K562 (cell line): ENCODE measurements around the gene MYOM3. TPM values are rescaled to one million over a fixed set of nuclear protein-coding genes. Genes with fewer than 3 reads are reported as not detected.

Source experiments
- ATAC-seq: fragments of 200-7000 bp; cut with Tn5 transposase; 3 replicates; pipeline ENCODE4 v1.9.1; 2020; ENCODE audit warnings: moderate library complexity
- BruUV-seq: library from RNA; stranded (reverse); fragments of 400-500 nt; replicated peaks from 2 replicates; lab custom pipeline; 2021; lab: Mats Ljungman, UMichigan
- CTCF ChIA-PET: fragments of 300-600 bp; formaldehyde crosslinking; extraction: SDS; loops from one replicate; lab custom pipeline; 2021; ENCODE audit warnings: low intra/inter-chr PET ratio; lab: Yijun Ruan, JAX
- POLR2A ChIA-PET: fragments of 300-600, 350-650 bp; sonication (Branson Sonifier 250); formaldehyde crosslinking; extraction: SDS; loops from one replicate; lab custom pipeline; 2021; ENCODE audit warnings: antibody characterized with exemption, inconsistent platforms; lab: Yijun Ruan, JAX
- DNase-seq, 4 experiments: peaks; one replicate each; pipeline versions ENCODE4 v3.0.0 to v3.0.0-alpha.2; 2011 to 2018; ENCODE audit warnings: low spot score in 3 of 4, mixed read lengths in 3 of 4; ENCODE audit errors: extremely low read depth in 1 of 4
- FAIRE-seq: peaks from 2 replicates; lab custom pipeline; 2011; peaks lifted over from hg19 to GRCh38; lab: Jason Lieb, UNC
- H2AFZ ChIP-seq: 2 replicates; pipeline ENCODE4 v1.6.0; 2011; ENCODE audit warnings: low read depth, low read length, control low read depth, inconsistent platforms
- H3K27ac ChIP-seq: fragments of 200-600 bp; 3 replicates; pipeline ENCODE4 v1.8.0; 2011; ENCODE audit warnings: low read depth, mild to moderate bottlenecking, control low read depth, inconsistent platforms, low read length, moderate library complexity, mixed read lengths; ENCODE audit errors: extremely low read depth
- H3K27me3 ChIP-seq, 2 experiments: fragments of 300-600 bp in 1 of 2; 2 replicates in 1 of 2; 3 replicates in 1 of 2; pipeline versions ENCODE4 v1.6.0 to v1.8.0; 2011; ENCODE audit warnings: inconsistent platforms in 2 of 2, low read length in 2 of 2, mild to moderate bottlenecking in 1 of 2, mixed read lengths in 1 of 2, moderate library complexity in 1 of 2; ENCODE audit not compliant: control insufficient read depth in 2 of 2, insufficient read depth in 2 of 2
- H3K36me3 ChIP-seq: fragments of 300-600 bp; 3 replicates; pipeline ENCODE4 v1.8.0; 2011; ENCODE audit warnings: mild to moderate bottlenecking, low read length, inconsistent platforms; ENCODE audit not compliant: control insufficient read depth, insufficient read depth
- H3K4me1 ChIP-seq, 2 experiments: fragments of 200-600 bp in 1 of 2; replicated peaks in 1 of 2; 2 replicates in 1 of 2; 3 replicates in 1 of 2; pipeline versions ENCODE4 v1.5.1 to v1.8.0; 2011; ENCODE audit warnings: inconsistent platforms in 2 of 2, low read length in 2 of 2, mild to moderate bottlenecking in 1 of 2, mixed read lengths in 1 of 2, moderate library complexity in 1 of 2; ENCODE audit not compliant: control insufficient read depth in 2 of 2, insufficient read depth in 2 of 2
- H3K4me2 ChIP-seq: 2 replicates; pipeline ENCODE4 v1.6.1; 2011; ENCODE audit warnings: low read length, control low read depth, inconsistent platforms, mixed read lengths; ENCODE audit not compliant: insufficient read depth
- H3K4me3 ChIP-seq: fragments of 200-600 bp; sonication (generic), shearing (Covaris generic); 2 replicates; pipeline ENCODE4 v1.5.1; 2016; ENCODE audit warnings: control low read depth, inconsistent platforms
- H3K79me2 ChIP-seq: fragments of 200-600 bp; 3 replicates; pipeline ENCODE4 v1.8.0; 2011; ENCODE audit warnings: low read length, inconsistent platforms; ENCODE audit not compliant: control insufficient read depth, insufficient read depth
- H3K9ac ChIP-seq, 2 experiments: 2 replicates each; pipeline versions ENCODE4 v1.6.0 to v1.6.1; 2011; ENCODE audit warnings: low read depth in 2 of 2, low read length in 2 of 2, control low read depth in 1 of 2, inconsistent platforms in 1 of 2, mild to moderate bottlenecking in 1 of 2, mixed read lengths in 1 of 2; ENCODE audit not compliant: insufficient read depth in 1 of 2
- H3K9me1 ChIP-seq: one replicate; pipeline ENCODE4 v1.6.0; 2011; ENCODE audit warnings: inconsistent platforms, mild to moderate bottlenecking, low read length, moderate library complexity; ENCODE audit not compliant: control insufficient read depth, insufficient read depth
- H3K9me3 ChIP-seq: replicated peaks from 2 replicates; pipeline ENCODE4 v1.5.1; 2011; ENCODE audit warnings: low read depth, low read length, inconsistent platforms; ENCODE audit not compliant: control insufficient read depth, insufficient read depth
- H4K20me1 ChIP-seq: replicated peaks from 2 replicates; pipeline ENCODE4 v1.6.1; 2011; ENCODE audit warnings: low read length, inconsistent platforms, mixed read lengths; ENCODE audit not compliant: control insufficient read depth, insufficient read depth
- ELF4 ChIP-seq: fragments of 450-650 bp; formaldehyde crosslinking; IDR thresholded peaks from 2 replicates; pipeline ENCODE4 v1.4.0; 2022; ENCODE audit warnings: missing genetic modification characterization
- ETV1 ChIP-seq: fragments of 450-650 bp; conservative IDR thresholded peaks from 2 replicates; pipeline ENCODE4 v1.6.1; 2016; ENCODE audit warnings: missing genetic modification characterization, control low read depth, low read depth, missing compliant biosample characterization
- KLF1 ChIP-seq: fragments of 450-650 bp; IDR thresholded peaks from 2 replicates; pipeline ENCODE4 v1.6.1; 2016; ENCODE audit warnings: missing genetic modification characterization, missing compliant biosample characterization
- LARP7 ChIP-seq: fragments of 450-650 bp; IDR thresholded peaks from 2 replicates; pipeline ENCODE4 v1.6.1; 2016
- NRF1 ChIP-seq, 2 experiments: fragments of 450-650 bp; IDR thresholded peaks in 1 of 2; conservative IDR thresholded peaks in 1 of 2; 2 replicates each; pipeline ENCODE4 v1.6.1; 2014; ENCODE audit warnings: mild to moderate bottlenecking in 2 of 2
- SMC3 ChIP-seq: conservative IDR thresholded peaks from 2 replicates; pipeline ENCODE4 v1.6.1; 2011; ENCODE audit warnings: low read depth, low read length, improper control_type of control experiment; ENCODE audit not compliant: insufficient read depth
- U2AF1 ChIP-seq: fragments of 200-400 bp; formaldehyde crosslinking; optimal IDR thresholded peaks from 2 replicates; pipeline ENCODE3; 2017; ENCODE audit warnings: mild to moderate bottlenecking, low read depth, low read length, moderate library complexity
- ZC3H4 ChIP-seq: sonication (generic); formaldehyde crosslinking; IDR thresholded peaks from 2 replicates; pipeline ENCODE4 v1.9.0; 2021; ENCODE audit warnings: missing genetic modification reagents, borderline replicate concordance
- ZKSCAN1 ChIP-seq: fragments of 150-350 bp; IDR thresholded peaks from 2 replicates; pipeline ENCODE4 v1.6.1; 2016; ENCODE audit warnings: low read depth, low read length
- ZNF165 ChIP-seq: fragments of 250-450 bp; sonication (Bioruptor Pico); IDR thresholded peaks from 2 replicates; pipeline ENCODE4 v1.4.0; 2020; ENCODE audit warnings: borderline replicate concordance
- ZNF224 ChIP-seq: sonication (generic); formaldehyde crosslinking; IDR thresholded peaks from 2 replicates; pipeline ENCODE4 v1.8.0; 2022; ENCODE audit warnings: mild to moderate bottlenecking, missing genetic modification reagents
- WGBS: fragments of 100-300 bp; shearing (Covaris generic); methylation state at CpG from one replicate; pipeline ENCODE4 v1.1.6; 2016; ENCODE audit warnings: low coverage, mixed read lengths; ENCODE audit not compliant: insufficient coverage; ENCODE audit errors: missing lambda C conversion rate; 5-methylcytosine and 5-hydroxymethylcytosine counted together
- in situ Hi-C: fragments of 300-500 bp; cut with MboI; formaldehyde crosslinking; loops from 4 replicates; pipeline ENCODE4 v1.15.0; 2018; ENCODE audit warnings: inconsistent platforms, mixed read lengths
- intact Hi-C: fragments of 100-400 bp; cut with micrococcal nuclease; formaldehyde crosslinking; loops from 2 replicates; pipeline ENCODE4 v1.14.2; 2022
- polyA plus RNA-seq, 8 experiments: library from polyadenylated mRNA; depleted of rRNA in 4 of 8; stranded (reverse) in 5 of 8; unstranded in 3 of 8; fragments of >200 nt; fragmentation: Nextera tagmentation in 2 of 8; fragmentation: Illumina TruSeq in 1 of 8; extraction: Ambion mirVana in 2 of 8; extraction: Trizol in 1 of 8; gene quantifications; 2 replicates each; pipeline versions ENCODE4 v1.2.1 to v1.2.3, GENCODE V29; 2011 to 2014; ENCODE audit warnings: inconsistent platforms in 1 of 8, missing spikeins in 1 of 8
- total RNA-seq, 7 experiments: library from RNA; depleted of rRNA in 6 of 7; stranded (reverse); fragments of >200 nt in 6 of 7; fragmentation: Illumina TruSeq in 2 of 7; extraction: Trizol in 2 of 7; gene quantifications; 2 replicates each; pipeline versions ENCODE4 v1.2.1 to v1.2.3, GENCODE V29; 2011 to 2021; ENCODE audit warnings: low replicate concordance in 1 of 7
- TF ChIP-seq, protein P1 (sequence below), 3 experiments: fragments of 200-800 bp in 1 of 3; sonication (Bioruptor generic) in 1 of 3; sonication (generic) in 1 of 3; formaldehyde crosslinking in 1 of 3; IDR thresholded peaks; 2 replicates each; pipeline versions ENCODE4 v1.6.1 to v1.8.0; 2016 to 2022; ENCODE audit warnings: mild to moderate bottlenecking in 2 of 3, missing compliant biosample characterization in 2 of 3, missing genetic modification characterization in 2 of 3, missing genetic modification reagents in 1 of 3
- TF ChIP-seq, protein P2 (sequence below): fragments of 250-450 bp; sonication (Bioruptor Pico); IDR thresholded peaks from 2 replicates; pipeline ENCODE4 v1.4.0; 2020; ENCODE audit warnings: mild to moderate bottlenecking, moderate library complexity
- TF ChIP-seq, protein P3 (sequence below): fragments of 250-450 bp; sonication (Bioruptor Pico); IDR thresholded peaks from 2 replicates; pipeline ENCODE4 v1.8.0; 2022; ENCODE audit warnings: inconsistent platforms, mild to moderate bottlenecking, moderate library complexity, borderline replicate concordance

MYOM3 gene
- total and polyA plus RNA-seq, 9 of the 15 experiments (the other 6 are each of a cell fraction or from before 2014, with no cell fraction given), result 0.01 TPM; not detected in 8

DNA sequence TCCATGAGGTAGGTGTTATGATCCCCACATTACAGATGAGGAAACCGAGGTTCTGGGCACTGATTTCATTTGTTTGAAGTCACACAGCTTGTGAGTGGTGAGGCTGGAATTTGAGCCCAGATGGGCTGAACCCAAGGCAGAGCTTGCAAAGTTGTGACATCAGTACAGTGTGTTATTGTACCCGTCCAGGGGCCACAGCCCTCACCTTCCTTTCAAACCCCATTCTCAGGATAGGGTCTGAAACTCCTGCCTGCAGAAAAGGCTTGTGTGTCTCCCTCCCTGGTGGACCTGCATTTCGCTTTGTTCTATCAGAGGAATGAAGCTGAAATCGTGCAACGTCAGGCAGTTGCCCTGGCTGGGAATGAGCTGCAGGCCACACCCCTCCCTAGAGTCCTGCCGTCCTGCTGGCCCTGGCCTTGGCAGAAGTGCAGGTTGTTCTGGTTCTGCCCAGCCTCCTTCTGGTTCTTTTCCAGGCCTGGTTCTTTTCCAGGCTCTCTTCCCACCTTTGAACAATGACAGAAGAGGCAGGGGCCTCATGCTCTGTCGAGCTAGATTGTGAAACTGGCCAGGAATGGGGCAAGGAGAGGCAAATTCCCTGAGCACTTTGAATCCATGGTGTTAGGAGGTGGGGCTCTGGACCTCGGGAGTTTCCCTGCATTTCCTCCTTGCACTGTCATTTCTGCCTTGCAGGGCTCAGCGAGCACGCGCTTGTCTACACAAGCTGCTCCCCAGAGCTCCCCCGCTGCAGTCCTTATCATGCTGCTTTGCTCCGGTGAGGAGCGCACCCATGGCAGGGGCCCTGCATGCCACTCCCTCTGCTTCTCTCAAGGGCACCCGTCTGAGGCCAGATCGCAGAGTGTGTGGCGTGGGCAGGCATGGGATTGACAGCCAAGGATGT is 8.2 kb upstream of the MYOM3 start:
- Histone ChIP-seq H3K4me1 (no peaks in the 10 kb centered on the region; a peak in 1 of 5 replicates), H3K4me3 (no peak overlapping the region), H2AFZ (no peak overlapping the region), H3K79me2 (no peaks in the 10 kb centered on the region), H3K36me3 (no peaks in the 10 kb centered on the region), H3K9me1 (no peaks in the 10 kb centered on the region), H3K4me2 (no peak overlapping the region), H4K20me1 (peaks cover 12% of the 10 kb centered on the region), H3K9ac (peak overlapping the region in 1 of 2 experiments; percentile 29; a peak in 1 of 4 replicates), H3K27ac (no peak overlapping the region), H3K9me3 (no peaks in the 10 kb centered on the region), H3K27me3 (peaks cover 20 to 78% of the 10 kb centered on the region in 2 experiments)
- intact Hi-C loops (no loop called here), in situ Hi-C loops (no loop called here)
- ATAC-seq (peak; percentile 34; the same call in 1 of the 3 replicates), DNase-seq (no peak), FAIRE-seq (no peak)
- ChIA-PET CTCF (no interaction called here), POLR2A (interaction anchor here (0.6 to 1.5 kb wide), 6 partner anchors 9 to 625 kb away, joined by 3 to 4 read pairs (median 3); partner anchors contain the start of genes CLIC4 and MYOM3)
- under 1% methylated on average over 17 of the region's 17 CpGs for WGBS
- BruUV-seq, result no TSS peak
- TF ChIP-seq U2AF1 (no peak), ZNF224 (CRISPR knock-in tag) (no peak), SMC3 (no peak), NRF1 (conservative IDR thresholded peaks at IDR 0.05 in 1 of 2, IDR thresholded peaks at IDR 0.05 in 1 of 2) (peak; percentile 21 to 45; a peak in 2 of 4 replicates), KLF1 (tag) (no peak), ZKSCAN1 (no peak), ETV1 (tag) (peak; percentile 65), ZNF165 (CRISPR knock-in tag) (no peak), ELF4 (CRISPR knock-in tag) (no peak), ZC3H4 (CRISPR knock-in tag) (no peak), LARP7 (no peak)
- TF ChIP-seq, protein P1, sequence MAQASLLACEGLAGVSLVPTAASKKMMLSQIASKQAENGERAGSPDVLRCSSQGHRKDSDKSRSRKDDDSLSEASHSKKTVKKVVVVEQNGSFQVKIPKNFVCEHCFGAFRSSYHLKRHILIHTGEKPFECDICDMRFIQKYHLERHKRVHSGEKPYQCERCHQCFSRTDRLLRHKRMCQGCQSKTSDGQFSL (CRISPR knock-in tag; IDR thresholded peaks at IDR 0.05), result 0 out of 2 replicates have a peak, but pooled peaks have one; percentile 22
- TF ChIP-seq, protein P1 (tag; IDR thresholded peaks at IDR 0.05), result no peak
- TF ChIP-seq, protein P2, sequence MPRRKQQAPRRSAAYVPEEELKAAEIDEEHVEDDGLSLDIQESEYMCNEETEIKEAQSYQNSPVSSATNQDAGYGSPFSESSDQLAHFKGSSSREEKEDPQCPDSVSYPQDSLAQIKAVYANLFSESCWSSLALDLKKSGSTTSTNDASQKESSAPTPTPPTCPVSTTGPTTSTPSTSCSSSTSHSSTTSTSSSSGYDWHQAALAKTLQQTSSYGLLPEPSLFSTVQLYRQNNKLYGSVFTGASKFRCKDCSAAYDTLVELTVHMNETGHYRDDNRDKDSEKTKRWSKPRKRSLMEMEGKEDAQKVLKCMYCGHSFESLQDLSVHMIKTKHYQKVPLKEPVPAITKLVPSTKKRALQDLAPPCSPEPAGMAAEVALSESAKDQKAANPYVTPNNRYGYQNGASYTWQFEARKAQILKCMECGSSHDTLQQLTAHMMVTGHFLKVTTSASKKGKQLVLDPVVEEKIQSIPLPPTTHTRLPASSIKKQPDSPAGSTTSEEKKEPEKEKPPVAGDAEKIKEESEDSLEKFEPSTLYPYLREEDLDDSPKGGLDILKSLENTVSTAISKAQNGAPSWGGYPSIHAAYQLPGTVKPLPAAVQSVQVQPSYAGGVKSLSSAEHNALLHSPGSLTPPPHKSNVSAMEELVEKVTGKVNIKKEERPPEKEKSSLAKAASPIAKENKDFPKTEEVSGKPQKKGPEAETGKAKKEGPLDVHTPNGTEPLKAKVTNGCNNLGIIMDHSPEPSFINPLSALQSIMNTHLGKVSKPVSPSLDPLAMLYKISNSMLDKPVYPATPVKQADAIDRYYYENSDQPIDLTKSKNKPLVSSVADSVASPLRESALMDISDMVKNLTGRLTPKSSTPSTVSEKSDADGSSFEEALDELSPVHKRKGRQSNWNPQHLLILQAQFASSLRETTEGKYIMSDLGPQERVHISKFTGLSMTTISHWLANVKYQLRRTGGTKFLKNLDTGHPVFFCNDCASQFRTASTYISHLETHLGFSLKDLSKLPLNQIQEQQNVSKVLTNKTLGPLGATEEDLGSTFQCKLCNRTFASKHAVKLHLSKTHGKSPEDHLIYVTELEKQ (CRISPR knock-in tag), result no peak
- TF ChIP-seq, protein P3, sequence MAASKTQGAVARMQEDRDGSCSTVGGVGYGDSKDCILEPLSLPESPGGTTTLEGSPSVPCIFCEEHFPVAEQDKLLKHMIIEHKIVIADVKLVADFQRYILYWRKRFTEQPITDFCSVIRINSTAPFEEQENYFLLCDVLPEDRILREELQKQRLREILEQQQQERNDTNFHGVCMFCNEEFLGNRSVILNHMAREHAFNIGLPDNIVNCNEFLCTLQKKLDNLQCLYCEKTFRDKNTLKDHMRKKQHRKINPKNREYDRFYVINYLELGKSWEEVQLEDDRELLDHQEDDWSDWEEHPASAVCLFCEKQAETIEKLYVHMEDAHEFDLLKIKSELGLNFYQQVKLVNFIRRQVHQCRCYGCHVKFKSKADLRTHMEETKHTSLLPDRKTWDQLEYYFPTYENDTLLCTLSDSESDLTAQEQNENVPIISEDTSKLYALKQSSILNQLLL, result no peak
